ENCODE results near the gene NQO2. TPM values are rescaled to one million over a fixed set of nuclear protein-coding genes. Genes with fewer than 3 reads are reported as not detected.
A peak's percentile ranks its signal among the peaks of the same experiment; 100 is the strongest.

NQO2 gene
- total RNA-seq, 1 donor from 2014 or later: 51.1 TPM

DNA sequence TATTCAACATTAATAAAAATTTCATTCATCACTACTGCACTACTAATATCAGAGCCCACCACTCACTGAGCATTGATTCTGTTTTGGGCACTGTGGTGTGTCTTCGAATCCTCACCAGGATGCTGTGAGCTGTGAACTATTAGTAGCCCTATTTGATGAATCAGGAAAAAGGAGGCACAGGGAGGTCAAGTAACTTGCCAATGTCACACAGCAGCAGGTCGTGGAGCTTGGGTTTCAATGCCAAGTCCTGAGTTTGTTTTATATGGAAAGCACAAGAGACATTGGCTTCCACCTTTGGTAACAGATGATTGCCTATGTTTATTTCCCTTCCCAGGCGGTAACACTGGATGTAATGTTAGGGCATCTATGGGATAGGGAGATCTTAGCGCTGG, 15.0 kb downstream of the NQO2 start:
- peaks cover 23% of the 10 kb centered on the region for H3K9me3 ChIP-seq (replicated peaks)
- no peak overlapping the region for H3K4me3 ChIP-seq
- H3K27ac ChIP-seq (replicated peaks): no peak overlapping the region
- H3K4me1 ChIP-seq: peaks cover 11% of the 10 kb centered on the region
- H3K27me3 ChIP-seq (ENCODE audit: low read depth): no peaks in the 10 kb centered on the region
- DNase-seq: no peak
- H3K36me3 ChIP-seq: peaks cover 91% of the 10 kb centered on the region
- intact Hi-C loops (cut with micrococcal nuclease): no loop called here
- TF ChIP-seq, protein P1, sequence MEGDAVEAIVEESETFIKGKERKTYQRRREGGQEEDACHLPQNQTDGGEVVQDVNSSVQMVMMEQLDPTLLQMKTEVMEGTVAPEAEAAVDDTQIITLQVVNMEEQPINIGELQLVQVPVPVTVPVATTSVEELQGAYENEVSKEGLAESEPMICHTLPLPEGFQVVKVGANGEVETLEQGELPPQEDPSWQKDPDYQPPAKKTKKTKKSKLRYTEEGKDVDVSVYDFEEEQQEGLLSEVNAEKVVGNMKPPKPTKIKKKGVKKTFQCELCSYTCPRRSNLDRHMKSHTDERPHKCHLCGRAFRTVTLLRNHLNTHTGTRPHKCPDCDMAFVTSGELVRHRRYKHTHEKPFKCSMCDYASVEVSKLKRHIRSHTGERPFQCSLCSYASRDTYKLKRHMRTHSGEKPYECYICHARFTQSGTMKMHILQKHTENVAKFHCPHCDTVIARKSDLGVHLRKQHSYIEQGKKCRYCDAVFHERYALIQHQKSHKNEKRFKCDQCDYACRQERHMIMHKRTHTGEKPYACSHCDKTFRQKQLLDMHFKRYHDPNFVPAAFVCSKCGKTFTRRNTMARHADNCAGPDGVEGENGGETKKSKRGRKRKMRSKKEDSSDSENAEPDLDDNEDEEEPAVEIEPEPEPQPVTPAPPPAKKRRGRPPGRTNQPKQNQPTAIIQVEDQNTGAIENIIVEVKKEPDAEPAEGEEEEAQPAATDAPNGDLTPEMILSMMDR (IDR thresholded peaks at IDR 0.05; ENCODE audit: borderline replicate concordance): no peak

DNA sequence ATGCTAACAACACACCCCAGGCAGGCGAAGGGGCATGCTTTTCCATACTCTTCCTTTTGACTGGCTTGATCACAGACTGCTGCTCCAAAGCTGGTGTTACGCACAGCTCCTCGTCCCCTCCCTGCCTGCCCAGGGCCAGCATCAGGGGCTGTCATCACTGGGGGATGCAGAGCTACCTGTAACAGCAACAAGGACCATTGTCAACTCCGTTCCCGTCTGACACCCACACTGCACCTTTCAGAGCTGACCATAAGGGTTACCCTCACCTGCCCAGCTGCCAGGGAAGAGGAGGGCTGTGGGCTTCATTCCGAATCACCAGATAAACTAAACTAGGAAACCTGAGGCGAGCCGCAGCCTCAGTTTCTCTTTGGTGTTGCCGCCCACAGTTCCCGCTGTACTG, 15.4 kb downstream of the NQO2 start:
- DNase-seq: no peak
- H3K9me3 ChIP-seq (replicated peaks): peaks cover 23% of the 10 kb centered on the region
- no peak overlapping the region for H3K4me3 ChIP-seq
- no peak overlapping the region for H3K27ac ChIP-seq (replicated peaks)
- intact Hi-C loops (cut with micrococcal nuclease): no loop called here
- TF ChIP-seq, protein P1 (IDR thresholded peaks at IDR 0.05; ENCODE audit: borderline replicate concordance): no peak
- H3K36me3 ChIP-seq: peaks cover 91% of the 10 kb centered on the region
- H3K27me3 ChIP-seq (ENCODE audit: low read depth): no peaks in the 10 kb centered on the region
- H3K4me1 ChIP-seq: peaks cover 15% of the 10 kb centered on the region

- TF ChIP-seq, protein P1 (IDR thresholded peaks at IDR 0.05; ENCODE audit: borderline replicate concordance): no peak
- Histone ChIP-seq H3K36me3 (peaks cover 86% of the 10 kb centered on the region), H3K27ac (replicated peaks) (no peak overlapping the region), H3K9me3 (replicated peaks) (peaks cover 9% of the 10 kb centered on the region), H3K4me1 (peaks cover 25% of the 10 kb centered on the region), H3K27me3 (ENCODE audit: low read depth) (no peaks in the 10 kb centered on the region), H3K4me3 (no peak overlapping the region)
- DNase-seq: no peak
- intact Hi-C loops (cut with micrococcal nuclease): no loop called here
These were observed 17.0 kb downstream of the NQO2 start for GRCh38 chr6:3016473-3017280.

- Histone ChIP-seq H3K9me3 (replicated peaks) (peaks cover 3% of the 10 kb centered on the region), H3K27ac (replicated peaks) (no peak overlapping the region), H3K4me3 (no peak overlapping the region), H3K4me1 (peaks cover 30% of the 10 kb centered on the region), H3K27me3 (ENCODE audit: low read depth) (no peaks in the 10 kb centered on the region), H3K36me3 (peaks cover 80% of the 10 kb centered on the region)
- intact Hi-C loops (cut with micrococcal nuclease): no loop called here
- DNase-seq: no peak
- TF ChIP-seq, protein P1 (IDR thresholded peaks at IDR 0.05; ENCODE audit: borderline replicate concordance): no peak
These were observed 17.6 kb downstream of the NQO2 start for GRCh38 chr6:3017304-3017703.

- no peaks in the 10 kb centered on the region for H3K27me3 ChIP-seq (ENCODE audit: low read depth)
- intact Hi-C loops (cut with micrococcal nuclease): no loop called here
- no peaks in the 10 kb centered on the region for H3K9me3 ChIP-seq (replicated peaks)
- H3K4me1 ChIP-seq: peaks cover 46% of the 10 kb centered on the region
- no peak overlapping the region for H3K4me3 ChIP-seq
- TF ChIP-seq, protein P1 (IDR thresholded peaks at IDR 0.05; ENCODE audit: borderline replicate concordance): no peak
- peak overlapping the region; percentile 34 for H3K27ac ChIP-seq (replicated peaks)
- DNase-seq: no peak
- H3K36me3 ChIP-seq: peaks cover 65% of the 10 kb centered on the region
These were observed 19.4 kb downstream of the NQO2 start for GRCh38 chr6:3019065-3019464.
